ES-I3 (cell line): ENCODE measurements around the gene GALNTL6.

Source experiments
- H3K36me3 ChIP-seq: 2 replicates; pipeline ENCODE4 v1.6.1; 2013; ENCODE audit warnings: mild to moderate bottlenecking, low read length, control low read depth, moderate library complexity; ENCODE audit not compliant: insufficient read depth
- H3K4me1 ChIP-seq: 2 replicates; pipeline ENCODE4 v1.6.1; 2013; ENCODE audit warnings: mild to moderate bottlenecking, control low read depth, low read length; ENCODE audit not compliant: insufficient read depth
- H3K9ac ChIP-seq: 2 replicates; pipeline ENCODE4 v1.6.1; 2013; ENCODE audit warnings: low read depth, mild to moderate bottlenecking, low read length, moderate library complexity
- H3K9me3 ChIP-seq: 2 replicates; pipeline ENCODE4 v1.6.1; 2013; ENCODE audit warnings: mild to moderate bottlenecking, low read length, moderate library complexity; ENCODE audit not compliant: control insufficient read depth, insufficient read depth

GALNTL6 gene

GRCh38 chr4:171812665-171813525 lies at the start of gene GALNTL6:
TSS of gene GALNTL6 (plus strand) at chr4:171813404.
- Histone ChIP-seq H3K36me3 (no peaks in the 10 kb centered on the region), H3K4me1 (no peaks in the 10 kb centered on the region), H3K9ac (peak within 1 kb of the TSS; percentile 68)

DNA sequence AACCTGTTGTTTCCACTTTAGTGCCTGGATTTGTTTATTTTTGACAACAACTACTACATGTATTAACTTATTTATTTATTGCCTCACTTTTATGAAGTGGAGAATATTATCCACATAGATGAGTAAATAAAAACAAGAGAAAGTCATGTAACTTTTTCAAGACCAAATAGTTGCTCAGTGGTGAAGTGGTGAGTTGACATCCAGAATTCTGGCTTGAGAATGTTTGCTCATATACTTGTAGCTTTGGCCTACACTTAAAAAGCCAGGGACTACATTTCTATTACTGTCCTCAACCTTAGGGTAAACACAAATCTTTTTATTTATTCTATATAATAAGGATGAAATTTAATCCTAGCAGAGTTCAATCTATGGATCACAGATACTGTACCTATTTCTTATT lies 47.7 kb upstream of the GALNTL6 start:
- Histone ChIP-seq H3K9ac (no peak overlapping the region), H3K9me3 (no peaks in the 10 kb centered on the region), H3K4me1 (no peaks in the 10 kb centered on the region), H3K36me3 (no peaks in the 10 kb centered on the region)

More at GRCh38 chr4:171812665-171813525, at the start of gene GALNTL6:
- no peaks in the 10 kb centered on the region for H3K9me3 ChIP-seq

GRCh38 chr4:171774642-171775190 lies 38.5 kb upstream of the GALNTL6 start:
- no peaks in the 10 kb centered on the region for H3K4me1 ChIP-seq

GRCh38 chr4:171779301-171779700 lies 33.9 kb upstream of the GALNTL6 start:
- H3K9ac ChIP-seq, result no peak overlapping the region
- H3K36me3 ChIP-seq, result no peaks in the 10 kb centered on the region
- H3K4me1 ChIP-seq, result no peaks in the 10 kb centered on the region
- peaks cover 3% of the 10 kb centered on the region; the same call in 1 of the 2 replicates for H3K9me3 ChIP-seq

More at GRCh38 chr4:171774642-171775190, 38.5 kb upstream of the GALNTL6 start:
- Histone ChIP-seq H3K9ac (no peak overlapping the region), H3K9me3 (peaks cover 6% of the 10 kb centered on the region), H3K36me3 (no peaks in the 10 kb centered on the region)

GRCh38 chr4:171785388-171785787 lies 27.8 kb upstream of the GALNTL6 start:
- H3K4me1 ChIP-seq, result no peaks in the 10 kb centered on the region
- H3K36me3 ChIP-seq, result no peaks in the 10 kb centered on the region
- peaks cover 3% of the 10 kb centered on the region; the same call in 1 of the 2 replicates for H3K9me3 ChIP-seq
- H3K9ac ChIP-seq, result no peak overlapping the region

GRCh38 chr4:171793723-171794122 lies 19.5 kb upstream of the GALNTL6 start:
- H3K9ac ChIP-seq, result no peak overlapping the region
- H3K4me1 ChIP-seq, result no peaks in the 10 kb centered on the region
- no peaks in the 10 kb centered on the region for H3K36me3 ChIP-seq
- no peaks in the 10 kb centered on the region for H3K9me3 ChIP-seq

DNA sequence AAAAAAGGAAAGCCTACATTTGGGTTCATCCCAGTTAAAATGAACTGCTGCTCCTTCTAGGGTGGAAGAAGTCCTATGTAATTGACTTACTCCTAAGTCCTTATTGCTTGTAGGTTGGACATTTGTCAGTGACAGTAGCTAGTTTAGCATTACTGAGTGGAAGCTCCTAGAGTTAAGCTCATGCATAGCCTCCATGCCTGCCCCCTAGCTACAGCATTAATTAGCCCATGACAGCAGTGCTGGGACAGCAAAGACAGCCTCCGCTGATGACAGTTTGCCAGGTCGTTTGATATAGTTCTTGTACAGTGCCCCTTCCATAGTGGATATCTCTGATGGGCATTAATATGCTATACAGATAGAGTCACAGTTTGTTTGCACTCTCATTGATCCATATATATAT lies 18.7 kb upstream of the GALNTL6 start:
- H3K36me3 ChIP-seq, result no peaks in the 10 kb centered on the region
- H3K4me1 ChIP-seq, result no peaks in the 10 kb centered on the region

DNA sequence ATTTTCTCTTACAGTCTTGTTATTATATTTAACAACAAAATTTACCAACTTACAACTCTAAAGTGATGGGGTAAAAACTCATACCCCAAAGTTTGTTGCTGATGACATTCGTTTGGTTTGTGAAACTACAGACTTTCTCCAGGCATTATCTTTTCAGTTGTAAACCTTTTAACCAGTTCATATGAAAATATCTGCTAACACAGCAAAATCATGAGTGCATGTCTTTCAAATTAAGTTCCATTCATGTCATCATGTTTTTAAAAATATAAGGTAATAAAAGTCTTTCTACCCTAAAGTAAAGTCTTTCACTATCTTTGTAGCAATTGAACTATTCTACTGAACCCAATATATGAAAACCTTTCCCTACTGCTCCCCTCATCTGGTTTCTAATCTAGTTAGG lies 3.4 kb upstream of the GALNTL6 start:
- Histone ChIP-seq H3K9ac (no peak overlapping the region), H3K36me3 (no peaks in the 10 kb centered on the region), H3K9me3 (no peaks in the 10 kb centered on the region), H3K4me1 (no peaks in the 10 kb centered on the region)

More for the DNA sequence above, 18.7 kb upstream of the GALNTL6 start:
- Histone ChIP-seq H3K9me3 (no peaks in the 10 kb centered on the region), H3K9ac (no peak overlapping the region)

DNA sequence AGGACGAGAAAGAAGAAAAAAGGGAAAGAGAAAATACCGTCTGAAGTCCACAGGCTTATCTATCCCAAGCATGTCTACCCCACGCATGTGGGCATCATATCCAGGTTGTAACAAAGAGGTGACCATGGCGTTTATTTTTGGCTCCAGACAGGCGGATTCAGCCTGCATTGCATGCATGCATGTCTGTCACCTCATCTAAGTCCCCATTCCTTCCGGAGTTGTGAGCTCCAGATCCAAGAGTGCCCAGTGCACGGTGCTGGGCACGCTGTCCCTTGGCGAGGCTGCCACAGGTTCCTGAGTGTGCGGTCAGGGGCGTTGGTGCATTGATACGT lies 905 bp upstream of the GALNTL6 start:
- peak overlapping the region; percentile 68; the same call in 1 of the 2 replicates for H3K9ac ChIP-seq

DNA sequence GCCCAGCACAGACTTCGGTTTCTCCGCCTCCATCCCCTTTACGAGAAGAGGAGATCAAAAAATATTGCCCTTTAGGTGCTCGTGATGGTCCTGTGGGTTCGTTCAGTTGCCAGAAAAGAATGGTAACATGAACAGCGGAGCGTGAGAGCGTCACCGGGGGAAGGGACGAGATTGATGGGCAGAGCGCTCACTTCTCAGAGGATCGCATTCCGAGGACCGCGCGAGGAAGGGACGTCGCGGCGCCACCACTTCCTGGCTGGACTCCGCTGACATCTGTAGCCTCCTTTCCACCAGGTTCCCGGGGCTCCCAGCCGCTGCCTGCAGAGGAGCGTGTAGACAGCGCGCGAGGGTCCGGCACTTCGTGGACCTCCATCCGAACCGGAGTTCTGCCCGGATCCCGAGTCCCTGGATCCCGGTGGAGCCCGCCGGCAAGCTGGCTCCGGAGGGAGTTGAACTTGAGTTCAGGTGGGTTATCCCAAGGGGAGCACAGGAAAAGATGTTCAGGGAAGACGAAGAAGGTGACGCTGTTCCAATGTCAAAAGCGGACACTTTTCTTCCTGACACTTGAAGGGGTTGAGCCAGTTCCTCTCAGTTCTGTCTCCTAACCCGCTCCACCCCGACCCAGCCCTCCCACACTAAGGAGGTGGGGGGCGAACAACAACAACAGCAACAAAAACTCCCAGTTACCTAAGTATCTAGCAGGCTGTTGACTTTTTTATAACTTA lies 484 bp downstream of the GALNTL6 start:
- Histone ChIP-seq H3K36me3 (no peaks in the 10 kb centered on the region), H3K9ac (peak overlapping the region; percentile 68; the same call in 1 of the 2 replicates), H3K9me3 (no peaks in the 10 kb centered on the region), H3K4me1 (no peaks in the 10 kb centered on the region)

More for the DNA sequence above, 905 bp upstream of the GALNTL6 start:
- Histone ChIP-seq H3K9me3 (no peaks in the 10 kb centered on the region), H3K4me1 (no peaks in the 10 kb centered on the region), H3K36me3 (no peaks in the 10 kb centered on the region)

DNA sequence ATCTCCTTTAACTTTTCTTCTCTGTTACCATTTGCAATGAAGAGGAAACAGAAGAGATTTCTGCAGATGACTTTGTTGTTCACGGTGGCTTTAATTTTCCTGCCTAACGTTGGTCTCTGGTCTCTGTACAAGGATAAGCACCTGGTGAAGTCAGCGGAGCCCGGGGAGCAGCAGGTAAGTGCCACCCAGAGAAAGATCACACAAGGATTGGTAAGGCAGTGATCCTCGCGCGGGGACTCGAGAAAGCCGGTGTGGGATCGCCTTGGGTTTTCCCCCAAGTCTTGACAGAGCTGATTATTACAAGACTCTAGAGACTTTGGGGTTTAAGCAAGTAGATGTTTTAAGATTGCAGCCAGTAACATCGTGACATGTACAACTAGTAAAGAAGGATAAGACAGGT lies 1.3 kb downstream of the GALNTL6 start:
- no peaks in the 10 kb centered on the region for H3K4me1 ChIP-seq
- no peaks in the 10 kb centered on the region for H3K36me3 ChIP-seq
- H3K9me3 ChIP-seq, result no peaks in the 10 kb centered on the region
- no peak overlapping the region; the same call in 1 of the 2 replicates for H3K9ac ChIP-seq

GRCh38 chr4:171817026-171817425 lies 3.8 kb downstream of the GALNTL6 start:
- no peaks in the 10 kb centered on the region for H3K9me3 ChIP-seq
- H3K9ac ChIP-seq, result no peak overlapping the region
- H3K36me3 ChIP-seq, result no peaks in the 10 kb centered on the region
- H3K4me1 ChIP-seq, result no peaks in the 10 kb centered on the region

DNA sequence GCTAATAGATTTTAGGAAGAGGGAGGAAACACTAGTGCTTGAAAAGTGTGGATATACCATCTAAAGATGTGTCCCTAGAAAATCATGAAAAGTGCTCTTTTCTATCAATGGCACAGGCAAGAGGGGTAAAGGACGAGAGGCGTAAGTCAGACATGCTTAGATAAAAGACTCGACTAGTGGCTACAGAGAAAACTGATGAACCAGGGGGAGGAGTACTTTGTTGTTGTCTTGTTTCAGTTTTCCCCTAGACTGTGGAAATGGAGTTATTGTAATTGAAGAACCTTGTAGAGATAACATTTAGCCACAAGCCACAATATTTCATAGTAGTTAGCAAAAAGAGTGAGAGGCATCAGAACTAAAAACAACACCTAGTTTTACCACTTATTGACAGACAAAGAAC lies 21.4 kb downstream of the GALNTL6 start:
- Histone ChIP-seq H3K9ac (no peak overlapping the region), H3K9me3 (no peaks in the 10 kb centered on the region), H3K36me3 (no peaks in the 10 kb centered on the region), H3K4me1 (no peaks in the 10 kb centered on the region)

DNA sequence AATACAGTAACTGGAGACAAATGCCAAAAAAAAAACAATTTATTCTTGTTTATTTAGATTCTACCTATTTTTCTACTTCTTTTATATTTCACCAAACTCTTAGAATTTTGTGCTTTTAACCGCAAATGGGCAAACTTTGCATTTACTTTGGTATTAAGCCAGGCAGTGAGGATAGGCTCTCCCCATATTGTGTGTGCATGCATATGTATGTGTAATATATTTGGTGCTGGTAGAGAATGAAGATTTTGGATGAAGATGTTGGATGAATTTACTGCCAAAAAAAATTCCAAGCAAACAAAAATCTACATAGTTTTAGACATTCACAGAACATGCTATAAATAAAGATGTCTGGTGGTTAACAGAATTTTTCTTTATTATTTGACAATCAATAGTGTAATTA lies 30.3 kb downstream of the GALNTL6 start:
- no peaks in the 10 kb centered on the region for H3K4me1 ChIP-seq
- no peaks in the 10 kb centered on the region for H3K9me3 ChIP-seq
- H3K36me3 ChIP-seq, result no peaks in the 10 kb centered on the region
- H3K9ac ChIP-seq, result no peak overlapping the region
